Panc1 (cell line): Measurements from ENCODE around the gene TBATA.

ENCODE experiments used
- CTCF ChIP-seq: fragments of 450-650 bp; IDR thresholded peaks from 2 replicates; pipeline ENCODE4 v1.5.1; 2017; ENCODE audit warnings: mild to moderate bottlenecking
- SIN3A ChIP-seq: IDR thresholded peaks from 2 replicates; pipeline ENCODE4 v1.6.1; 2012; ENCODE audit warnings: low read depth, mild to moderate bottlenecking, low read length, moderate library complexity, borderline replicate concordance; ENCODE audit not compliant: insufficient read depth

- TF ChIP-seq CTCF (no peak), SIN3A (no peak)
These were observed 32.0 kb downstream of the TBATA start for GRCh38 chr10:70753026-70753663.
